Thyroid gland (tissue), 4 donors: ENCODE measurements around the gene APMAP.

Experiments used
- POLR2A ChIP-seq, 2 donors: fragments of 450-650 bp; IDR thresholded peaks; one replicate each; pipeline ENCODE4 v1.6.1; 2017; ENCODE audit warnings: antibody characterized with exemption in 2 of 2, mild to moderate bottlenecking in 2 of 2, moderate library complexity in 1 of 2
- TF ChIP-seq, protein P1 (sequence below), 6 experiments: fragments of 200-600 bp in 3 of 6; fragments of 450-650 bp in 3 of 6; sonication (generic) in 3 of 6; IDR thresholded peaks; one replicate each; pipeline ENCODE4 v1.5.1; 2016 to 2019; ENCODE audit warnings: antibody characterized with exemption in 6 of 6, mild to moderate bottlenecking in 2 of 6, inconsistent platforms in 1 of 6, moderate library complexity in 1 of 6

GRCh38 chr20:24972341-24972740 lies 20.2 kb downstream of the APMAP start:
- TF ChIP-seq, protein P1, sequence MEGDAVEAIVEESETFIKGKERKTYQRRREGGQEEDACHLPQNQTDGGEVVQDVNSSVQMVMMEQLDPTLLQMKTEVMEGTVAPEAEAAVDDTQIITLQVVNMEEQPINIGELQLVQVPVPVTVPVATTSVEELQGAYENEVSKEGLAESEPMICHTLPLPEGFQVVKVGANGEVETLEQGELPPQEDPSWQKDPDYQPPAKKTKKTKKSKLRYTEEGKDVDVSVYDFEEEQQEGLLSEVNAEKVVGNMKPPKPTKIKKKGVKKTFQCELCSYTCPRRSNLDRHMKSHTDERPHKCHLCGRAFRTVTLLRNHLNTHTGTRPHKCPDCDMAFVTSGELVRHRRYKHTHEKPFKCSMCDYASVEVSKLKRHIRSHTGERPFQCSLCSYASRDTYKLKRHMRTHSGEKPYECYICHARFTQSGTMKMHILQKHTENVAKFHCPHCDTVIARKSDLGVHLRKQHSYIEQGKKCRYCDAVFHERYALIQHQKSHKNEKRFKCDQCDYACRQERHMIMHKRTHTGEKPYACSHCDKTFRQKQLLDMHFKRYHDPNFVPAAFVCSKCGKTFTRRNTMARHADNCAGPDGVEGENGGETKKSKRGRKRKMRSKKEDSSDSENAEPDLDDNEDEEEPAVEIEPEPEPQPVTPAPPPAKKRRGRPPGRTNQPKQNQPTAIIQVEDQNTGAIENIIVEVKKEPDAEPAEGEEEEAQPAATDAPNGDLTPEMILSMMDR (IDR thresholded peaks at IDR 0.05) = no peak
- TF ChIP-seq POLR2A (IDR thresholded peaks at IDR 0.05) = no peak
